HG02571 (cell line): ENCODE results near the gene TLDC2.
A peak's percentile ranks its signal among the peaks of the same experiment; 100 is the strongest.
"Not testable (repeated sequence)": the region's sequence is repeated elsewhere in the genome, so short reads cannot be mapped to it uniquely, and the experiment has no call there.

ENCODE experiments used
- ATAC-seq: cut with Tn5 transposase; IDR thresholded peaks from one replicate; pipeline ENCODE4 v1.9.1; 2021; ENCODE audit warnings: mild to moderate bottlenecking, moderate library complexity; ENCODE audit not compliant: unreplicated experiment

TLDC2 gene

GRCh38 chr20:36875702-36876472 lies at the start of gene TLDC2:
TSS of gene TLDC2 (plus strand) at chr20:36876138. CDS start at chr20:36876175, 37 bp downstream.
- ATAC-seq, result no peak

- no peak for ATAC-seq
These were observed 49.2 kb upstream of the TLDC2 start for GRCh38 chr20:36826554-36827244.

GRCh38 chr20:36827541-36828279 lies 48.2 kb upstream of the TLDC2 start:
- ATAC-seq, result peak; percentile 82

GRCh38 chr20:36830791-36831691 lies 44.9 kb upstream of the TLDC2 start:
- ATAC-seq, result no peak

GRCh38 chr20:36832791-36833190 lies 43.1 kb upstream of the TLDC2 start:
- no peak for ATAC-seq

GRCh38 chr20:36833275-36834020 lies 42.5 kb upstream of the TLDC2 start:
- ATAC-seq, result no peak

- ATAC-seq, result no peak
These were observed 40.9 kb upstream of the TLDC2 start for GRCh38 chr20:36835025-36835424.

- ATAC-seq, result peak; percentile 83
These were observed 40.3 kb upstream of the TLDC2 start for GRCh38 chr20:36835453-36836198.

- ATAC-seq, result no peak
These were observed 39.2 kb upstream of the TLDC2 start for GRCh38 chr20:36836591-36837269.

- not testable (repeated sequence) for ATAC-seq
These were observed 37.6 kb upstream of the TLDC2 start for GRCh38 chr20:36838376-36838775.

GRCh38 chr20:36839150-36839549 lies 36.8 kb upstream of the TLDC2 start:
- ATAC-seq, result no peak

GRCh38 chr20:36841030-36841429 lies 34.9 kb upstream of the TLDC2 start:
- ATAC-seq, result not testable (repeated sequence)

- no peak for ATAC-seq
These were observed 30.5 kb upstream of the TLDC2 start for GRCh38 chr20:36845288-36845971.

GRCh38 chr20:36847009-36847709 lies 28.8 kb upstream of the TLDC2 start:
- no peak for ATAC-seq

GRCh38 chr20:36847710-36848040 lies 28.3 kb upstream of the TLDC2 start:
- ATAC-seq, result no peak

GRCh38 chr20:36848078-36848660 lies 27.8 kb upstream of the TLDC2 start:
- no peak for ATAC-seq

GRCh38 chr20:36848677-36849076 lies 27.3 kb upstream of the TLDC2 start:
- no peak for ATAC-seq
